HG02642 (cell line): ENCODE data around the gene SLC47A2.

Experiments used
- ATAC-seq: cut with Tn5 transposase; IDR thresholded peaks from one replicate; pipeline ENCODE4 v1.9.1; 2021; ENCODE audit warnings: mild to moderate bottlenecking; ENCODE audit not compliant: unreplicated experiment, poor library complexity

Gene SLC47A2

DNA sequence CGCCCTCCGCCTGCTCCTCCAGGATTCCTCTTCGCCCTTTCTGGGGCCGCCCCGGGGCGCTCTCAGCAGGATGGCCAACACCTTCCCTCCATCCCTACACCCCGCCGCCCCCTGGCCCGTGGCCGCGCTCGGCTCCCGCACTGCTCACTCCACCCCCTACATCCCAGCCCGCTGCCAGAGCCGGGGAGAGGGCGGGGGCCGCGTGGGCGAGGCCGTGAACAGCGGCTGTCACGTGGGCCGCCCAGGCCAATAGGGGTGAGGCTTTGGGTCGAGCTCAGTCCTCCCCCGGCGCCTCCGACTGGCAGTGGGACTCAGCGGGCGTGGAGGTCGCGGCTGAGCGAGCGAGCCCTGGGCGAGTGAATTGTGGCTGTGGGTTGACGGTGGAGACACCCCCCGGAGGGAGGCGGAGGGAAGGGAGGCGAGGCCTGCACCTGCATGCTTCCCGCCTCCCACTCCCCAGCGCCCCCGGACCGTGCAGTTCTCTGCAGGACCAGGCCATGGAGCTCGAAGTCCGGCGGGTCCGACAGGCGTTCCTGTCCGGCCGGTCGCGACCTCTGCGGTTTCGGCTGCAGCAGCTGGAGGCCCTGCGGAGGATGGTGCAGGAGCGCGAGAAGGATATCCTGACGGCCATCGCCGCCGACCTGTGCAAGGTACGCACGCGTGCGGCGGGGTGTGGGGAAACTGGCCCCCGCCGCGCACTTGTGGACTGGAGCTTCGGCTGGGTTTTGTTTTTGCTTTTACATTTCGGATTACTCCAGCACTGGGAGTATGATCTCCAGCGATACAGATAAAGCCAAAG lies 67.7 kb downstream of the SLC47A2 start, which contains the start of gene ALDH3A2:
Gene ALDH3A2, plus strand, starts transcription at position 277 of the 799 bp plus-strand sequence. Its CDS starts 221 bp downstream, at position 498.
- peak; percentile 92 for ATAC-seq

DNA sequence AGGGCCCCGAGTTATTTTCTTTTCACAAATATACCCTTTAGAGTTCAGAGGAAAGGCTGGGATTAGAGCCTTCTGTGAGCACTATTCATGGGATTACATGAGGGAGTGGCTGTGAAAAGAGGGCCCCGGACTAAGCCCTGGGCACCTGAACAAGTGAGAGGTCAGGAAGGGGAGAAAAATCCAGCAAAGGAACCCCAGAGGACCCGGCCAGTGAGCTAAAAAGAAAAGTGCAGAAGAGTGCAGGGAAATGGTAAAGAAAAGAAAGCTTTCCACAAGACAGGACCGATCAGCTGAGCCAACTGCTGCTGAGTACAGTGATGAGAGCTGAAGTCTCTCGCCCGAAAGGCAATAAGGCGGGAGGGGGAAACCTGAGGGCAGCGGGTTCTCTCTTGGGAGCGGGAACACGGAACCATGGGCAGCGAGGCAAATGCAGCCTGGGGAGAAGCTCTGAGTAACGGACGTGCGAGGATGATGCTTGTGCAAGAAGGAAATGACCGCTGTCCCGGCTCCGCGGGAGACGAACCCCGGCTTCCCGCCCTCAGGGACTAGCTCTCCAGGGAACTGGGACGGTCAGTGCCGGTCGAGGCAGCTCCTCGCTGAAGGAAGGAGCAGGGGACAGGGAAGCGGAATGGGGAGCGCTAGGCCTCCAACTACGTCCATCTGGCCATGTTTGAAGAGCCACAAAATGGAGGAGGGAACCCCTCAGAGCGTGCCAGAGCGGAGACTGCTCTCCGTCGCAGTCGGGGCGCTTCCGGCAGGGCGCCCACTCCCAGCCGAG lies 68.5 kb downstream of the SLC47A2 start:
- ATAC-seq, result peak; percentile 34

DNA sequence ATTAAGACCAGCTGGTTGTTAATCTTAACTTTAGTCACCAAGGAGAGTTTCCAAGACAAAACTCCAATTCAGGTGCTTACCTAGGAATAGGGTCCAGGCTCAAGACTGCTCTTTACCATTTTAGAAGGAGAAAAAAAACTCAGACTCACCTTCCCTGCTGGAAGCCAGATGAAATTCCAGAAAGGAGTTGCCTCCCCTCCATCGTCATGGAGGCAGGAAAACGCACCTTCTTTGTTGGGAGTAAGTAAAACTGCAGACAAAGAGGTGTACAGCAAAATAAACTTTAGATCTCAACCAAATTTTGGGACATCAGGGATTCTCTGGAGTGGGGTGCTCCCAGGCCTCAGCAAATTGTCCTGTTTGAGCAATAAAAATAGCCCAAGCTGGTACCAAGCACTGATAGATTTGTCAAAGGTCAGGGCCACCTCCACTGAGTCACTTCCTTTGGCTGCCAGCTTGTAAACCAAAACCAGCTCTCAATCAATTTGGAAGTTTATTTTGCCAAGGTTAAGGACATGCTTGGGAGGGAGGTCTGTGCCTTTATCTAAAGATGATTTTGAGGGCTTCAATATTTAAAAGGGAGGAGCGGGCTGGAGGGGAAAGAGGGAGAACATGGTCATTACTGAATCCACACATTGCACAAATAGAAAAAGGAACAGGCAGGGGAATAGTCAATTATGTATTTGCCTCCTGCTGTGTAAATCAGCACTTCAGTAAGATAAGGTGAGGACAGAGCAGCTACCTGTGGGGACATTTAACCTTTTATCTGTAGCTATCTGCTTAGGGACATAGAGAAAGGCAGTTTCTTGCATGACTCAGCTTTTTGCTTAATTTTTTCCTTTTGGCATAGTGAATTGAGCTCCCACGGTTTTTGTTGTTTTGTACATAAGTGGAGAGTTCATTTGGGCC lies 69.3 kb downstream of the SLC47A2 start:
- ATAC-seq, result no peak

DNA sequence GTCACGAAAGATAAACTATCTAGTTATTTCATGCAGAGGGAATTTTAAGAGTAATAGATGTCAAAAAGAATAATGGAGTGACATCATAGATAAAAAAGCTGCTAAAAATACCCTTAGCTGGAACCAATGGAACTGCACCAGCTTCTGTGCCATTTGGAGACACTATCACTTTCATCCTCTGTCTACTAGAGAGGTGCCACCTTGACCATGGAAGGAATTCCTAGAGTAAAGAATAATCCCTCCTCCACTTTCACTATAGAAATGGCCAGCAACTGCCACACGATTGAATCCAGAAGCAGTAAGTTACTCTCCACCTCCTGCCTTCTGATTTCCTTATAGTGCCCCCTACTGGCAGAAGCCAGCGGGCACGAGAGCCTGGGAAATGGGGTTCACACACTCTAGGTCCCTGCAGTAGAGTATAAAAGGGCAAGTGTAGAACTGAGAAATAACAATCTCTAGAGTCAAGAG lies 70.6 kb downstream of the SLC47A2 start:
- ATAC-seq, result no peak

DNA sequence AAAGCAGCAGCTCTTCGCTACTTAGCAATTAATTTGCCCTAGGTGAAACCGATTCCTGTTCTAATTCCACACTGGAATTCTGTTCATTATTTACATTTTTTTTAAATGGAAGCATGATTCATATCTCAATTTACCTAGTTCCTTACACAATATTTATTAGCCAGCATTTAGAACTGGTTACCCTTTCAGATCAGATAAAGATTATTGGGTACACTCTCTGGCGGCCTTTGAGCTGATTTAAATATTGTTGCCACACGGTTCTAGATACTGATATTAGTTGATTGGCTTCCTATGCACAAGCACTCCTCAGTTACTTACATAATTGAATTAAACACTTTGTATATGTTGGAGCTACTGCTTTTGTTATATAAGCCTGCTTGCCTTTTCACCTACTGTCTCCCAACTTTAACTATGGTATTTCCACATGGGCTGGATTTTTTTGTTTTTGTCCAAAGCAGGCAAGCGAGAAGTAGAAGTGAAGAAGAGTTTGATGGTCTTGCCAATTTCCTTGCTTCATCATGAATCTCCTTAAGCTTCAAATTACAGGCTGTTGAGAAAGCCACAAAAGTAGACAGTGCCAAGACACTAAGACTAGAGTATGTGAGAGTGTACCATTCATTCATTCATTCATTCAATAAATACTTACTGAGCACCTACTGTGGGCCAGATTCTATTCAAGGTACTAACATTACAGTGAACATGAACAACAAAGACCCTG lies 71.7 kb downstream of the SLC47A2 start:
- ATAC-seq, result no peak

DNA sequence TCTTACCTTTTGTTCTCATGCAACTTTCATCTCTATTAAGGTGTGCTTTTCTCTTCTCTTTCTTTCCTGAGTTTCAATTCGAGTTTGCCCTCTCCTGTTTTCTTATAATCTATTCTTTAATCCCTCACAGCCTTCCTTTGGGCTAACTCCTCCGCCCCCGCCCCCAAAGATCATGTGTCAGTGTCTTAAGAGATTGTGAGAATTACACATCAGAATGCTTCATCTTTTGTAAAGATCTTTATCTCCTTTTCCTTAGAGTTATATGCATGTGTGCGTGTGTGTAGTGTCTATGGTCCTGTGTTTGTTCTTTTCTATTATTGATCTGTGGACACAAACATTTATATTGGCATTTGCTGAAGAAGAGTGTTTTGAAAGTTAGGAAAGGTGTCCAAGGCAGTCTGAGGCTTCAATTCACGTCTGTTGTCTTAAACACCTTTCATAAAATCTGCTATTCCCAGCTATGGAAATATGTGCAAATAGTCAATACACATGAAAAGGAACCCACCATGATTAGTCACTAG lies 74.0 kb downstream of the SLC47A2 start:
- no peak for ATAC-seq

DNA sequence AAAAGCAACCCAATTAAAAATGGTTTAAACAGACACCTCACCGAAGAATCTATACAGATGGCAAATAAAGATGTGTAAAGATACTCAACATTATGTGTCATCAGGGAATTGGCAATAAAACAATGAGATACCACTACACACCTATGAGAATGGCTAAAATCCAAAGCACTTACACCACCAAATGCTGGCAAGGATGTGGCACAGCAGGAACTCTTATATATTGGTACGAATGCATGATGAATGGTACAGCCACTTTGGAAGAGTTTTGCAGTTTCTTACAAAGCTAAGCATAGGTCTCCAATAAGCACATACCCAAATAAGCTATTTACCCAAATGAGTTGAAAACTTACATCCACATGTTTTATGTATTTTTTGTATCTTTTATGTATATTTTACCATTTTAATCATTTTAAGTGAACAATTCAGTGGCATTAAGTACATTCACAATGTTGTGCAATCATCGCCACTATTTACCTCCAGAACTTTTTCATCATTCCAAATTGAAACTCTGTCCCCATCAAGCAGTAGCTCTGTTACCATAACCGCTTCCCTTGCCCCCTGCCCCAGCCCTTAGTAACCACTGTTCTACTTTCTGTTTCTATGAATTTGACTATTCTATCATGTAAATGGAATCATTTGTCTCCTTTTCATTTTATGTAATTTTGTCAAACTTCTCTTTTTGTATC lies 74.6 kb downstream of the SLC47A2 start:
- ATAC-seq, result no peak

DNA sequence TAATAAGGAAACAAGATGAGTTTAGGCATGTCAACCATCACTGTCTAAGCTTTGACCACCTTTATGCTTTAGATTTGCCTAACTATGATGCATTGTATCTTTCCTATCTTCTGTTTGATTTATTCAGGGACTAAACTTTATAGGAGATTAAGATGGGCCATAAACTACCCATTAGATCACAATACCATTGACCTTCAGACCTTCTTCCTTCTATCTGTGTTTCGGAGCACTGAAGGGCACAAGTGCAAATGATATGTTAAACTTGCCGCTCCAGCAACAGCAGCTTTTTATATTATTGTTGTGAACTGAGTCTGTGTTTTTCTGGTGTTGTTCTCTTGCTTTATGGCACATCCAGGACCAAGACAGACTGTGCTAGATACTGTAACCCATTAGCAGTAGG lies 84.5 kb downstream of the SLC47A2 start:
- ATAC-seq, result no peak

DNA sequence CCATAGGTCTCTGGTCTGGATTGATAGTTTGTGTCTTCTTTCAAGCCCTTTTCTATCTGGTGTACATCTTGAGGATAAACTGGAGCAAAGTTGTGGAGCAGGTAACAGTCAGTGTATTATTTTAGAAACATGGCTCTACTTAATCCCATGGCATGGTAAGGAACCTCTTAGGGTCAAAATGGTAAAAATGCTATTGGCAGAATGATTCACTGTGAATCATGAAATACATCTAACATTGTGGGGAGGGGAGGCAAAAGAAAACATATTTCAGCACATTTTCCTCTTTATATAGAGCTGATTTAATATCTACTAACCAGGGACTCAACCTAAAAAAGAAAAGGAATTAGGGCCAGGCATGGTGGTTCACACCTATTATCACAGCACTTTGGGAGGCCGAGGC lies 85.7 kb downstream of the SLC47A2 start:
- no peak for ATAC-seq

DNA sequence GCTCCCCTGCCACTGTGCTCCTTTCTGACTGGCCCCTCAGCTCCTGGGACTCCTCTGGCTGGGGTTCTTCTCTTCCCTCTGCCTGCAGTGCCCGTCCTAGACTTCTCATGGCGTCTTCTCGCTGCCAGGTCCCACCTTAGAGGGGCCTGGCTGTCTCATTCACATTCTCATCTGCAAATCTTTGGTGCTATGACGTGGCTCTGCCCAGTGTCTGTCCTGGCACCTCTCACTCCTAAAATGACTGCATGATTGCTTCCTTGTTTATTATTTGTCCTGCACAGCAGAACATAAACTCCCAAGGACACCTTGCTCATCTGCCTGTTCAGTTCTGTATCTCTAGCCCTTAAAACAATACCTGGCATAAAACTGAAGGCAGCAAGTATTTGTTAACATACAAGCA lies 86.3 kb downstream of the SLC47A2 start:
- no peak for ATAC-seq

DNA sequence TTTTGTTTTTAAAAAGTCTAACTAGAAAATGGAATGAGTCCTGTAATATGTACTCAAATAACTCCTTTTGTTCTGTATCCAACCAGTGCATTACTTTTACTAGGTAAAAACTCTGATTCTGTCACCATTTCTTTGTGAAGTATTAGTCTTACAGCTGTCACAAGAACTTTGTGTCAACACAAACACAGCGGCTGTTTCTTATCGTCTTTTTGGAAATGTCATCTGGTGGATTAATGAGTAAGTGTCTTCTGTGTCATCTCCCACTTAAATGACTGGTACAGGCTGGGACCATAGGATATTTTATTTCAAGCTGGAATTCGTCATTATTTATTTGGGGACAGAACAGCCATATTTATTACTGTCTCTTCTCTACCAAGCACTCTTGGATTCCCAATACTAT lies 86.9 kb downstream of the SLC47A2 start:
- ATAC-seq, result no peak
